GM21447 (cell line): Measurements from ENCODE around the gene XPO5.
"Not testable (repeated sequence)": the region's sequence is repeated elsewhere in the genome, so short reads cannot be mapped to it uniquely, and the experiment has no call there.

ENCODE experiments used
- ATAC-seq: cut with Tn5 transposase; IDR thresholded peaks from one replicate; pipeline ENCODE4 v1.9.1; 2021; ENCODE audit not compliant: unreplicated experiment

Gene XPO5

GRCh38 chr6:43584892-43585570, 9.2 kb upstream of the XPO5 start:
- ATAC-seq, result no peak

GRCh38 chr6:43582911-43583310, 7.1 kb upstream of the XPO5 start:
- ATAC-seq, result no peak

- no peak for ATAC-seq
Observed at GRCh38 chr6:43579171-43579570, 3.3 kb upstream of the XPO5 start.

GRCh38 chr6:43578748-43579147, 2.9 kb upstream of the XPO5 start:
- no peak for ATAC-seq

DNA sequence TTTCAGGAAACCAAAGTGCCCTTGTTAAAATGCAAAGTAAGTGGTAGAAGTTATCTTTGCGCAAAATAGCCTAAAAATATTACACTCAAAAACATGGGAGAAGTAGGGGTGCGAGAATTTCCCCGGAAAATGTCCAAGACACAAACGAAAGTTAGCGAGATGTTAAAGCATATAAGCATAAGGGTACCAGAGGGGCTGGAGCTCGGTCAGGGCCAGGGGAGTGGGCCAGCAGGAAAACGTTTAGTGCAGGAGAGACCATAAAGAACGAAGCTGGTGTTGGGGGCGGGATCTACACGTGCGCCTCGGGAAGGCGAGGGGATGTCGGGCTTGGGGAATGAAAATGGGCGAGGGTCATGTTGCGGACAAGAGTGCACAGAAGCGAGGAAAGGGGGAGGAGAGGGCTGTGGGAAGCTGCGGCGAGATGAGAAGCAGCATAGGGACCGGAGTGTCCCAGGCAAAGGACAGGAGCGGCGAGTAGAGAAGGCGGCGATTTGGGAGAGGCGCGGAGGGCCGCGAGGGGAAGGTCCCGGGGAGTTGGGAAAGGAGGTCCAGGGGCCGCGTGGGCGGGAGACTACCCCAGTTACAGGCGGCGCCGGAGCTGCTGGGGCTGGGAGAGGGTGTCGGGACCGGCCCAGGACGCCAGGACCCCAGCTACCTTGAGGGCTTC, 600 bp downstream of the XPO5 start:
- ATAC-seq, result peak; percentile 26

- no peak for ATAC-seq
Observed at GRCh38 chr6:43572015-43572414, 3.8 kb downstream of the XPO5 start.

DNA sequence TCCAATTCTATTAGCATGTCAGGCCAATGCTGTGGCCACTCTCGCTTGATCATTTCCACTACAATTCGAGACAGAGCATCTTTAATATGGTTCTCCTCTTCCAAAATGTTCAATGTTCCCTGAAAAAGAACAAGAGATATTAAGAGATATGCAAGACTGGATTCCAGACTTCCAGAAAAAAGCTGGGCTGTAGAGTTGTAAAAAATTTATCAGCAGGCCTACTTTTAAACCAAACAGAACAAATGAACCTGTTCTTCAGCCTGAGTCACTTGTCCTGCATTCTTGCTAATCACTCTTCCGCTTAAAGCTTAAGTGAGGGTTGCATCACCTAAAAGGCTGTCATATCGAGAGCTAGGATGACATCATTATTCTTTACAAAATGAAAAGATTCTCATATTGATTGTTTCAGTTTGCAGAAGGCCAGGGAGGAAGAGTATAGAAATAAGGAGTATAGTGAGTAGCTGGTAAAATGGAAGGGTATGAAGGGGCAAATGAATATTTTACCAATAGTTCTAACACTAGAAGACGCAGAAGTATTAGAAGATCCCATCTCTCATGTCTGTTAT, 4.9 kb downstream of the XPO5 start:
- no peak for ATAC-seq

GRCh38 chr6:43559328-43559727, 16.5 kb downstream of the XPO5 start:
- no peak for ATAC-seq

DNA sequence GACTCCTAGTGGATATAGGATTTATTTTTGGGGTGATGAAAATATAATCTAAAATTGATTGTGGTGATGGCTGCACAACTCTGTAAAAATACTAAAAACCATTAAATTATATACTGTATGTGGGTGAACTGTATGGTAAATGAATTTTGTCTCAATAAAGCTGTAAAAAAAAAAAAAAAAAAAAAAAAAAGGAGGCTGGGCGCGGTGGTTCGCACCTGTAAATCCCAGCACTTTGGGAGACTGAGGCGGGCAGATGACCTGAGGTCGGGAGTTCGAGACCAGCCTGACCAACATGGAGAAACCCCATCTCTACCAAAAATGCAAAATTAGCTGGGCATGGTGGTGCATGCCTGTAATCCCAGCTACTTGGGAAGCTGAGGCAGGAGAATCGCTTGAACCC, 18.2 kb downstream of the XPO5 start:
- ATAC-seq, result not testable (repeated sequence)

DNA sequence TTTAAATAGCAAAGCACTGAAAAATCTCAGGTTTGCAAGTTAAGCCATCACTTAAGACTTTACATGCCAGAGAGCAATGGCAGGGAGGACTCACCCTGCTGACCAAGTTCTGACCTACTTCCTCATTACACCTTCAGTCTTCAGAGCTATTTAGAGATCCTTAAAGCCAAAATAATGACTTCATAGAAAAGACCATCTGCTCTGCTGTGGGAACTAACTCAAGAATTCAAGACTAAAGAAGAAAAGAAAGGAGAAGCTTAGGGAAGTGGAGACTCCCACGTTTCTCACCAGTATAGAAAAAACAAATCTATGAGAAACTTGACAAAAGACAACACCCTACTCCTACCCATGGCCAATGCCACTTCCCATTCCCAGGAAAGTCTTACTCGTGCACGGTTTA, 28.6 kb downstream of the XPO5 start:
- no peak for ATAC-seq

DNA sequence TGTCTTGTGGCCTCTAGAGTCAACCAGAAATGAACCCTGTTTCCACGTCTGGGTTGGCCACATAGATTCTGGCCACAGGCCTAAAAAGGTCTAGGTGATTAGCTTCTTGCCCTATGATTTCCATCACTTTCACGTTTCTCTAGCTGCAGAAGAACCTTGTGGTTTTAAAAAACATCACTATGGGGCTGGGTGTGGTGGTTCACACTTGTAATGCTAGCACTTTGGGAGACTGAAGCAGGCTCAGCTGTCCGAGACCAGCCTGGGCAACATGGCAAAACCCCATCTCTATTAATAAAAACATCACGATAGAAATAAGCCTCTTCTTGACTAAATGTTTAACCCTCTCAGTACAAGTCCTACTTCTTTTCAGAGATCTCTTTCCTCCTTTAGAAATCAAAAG, 31.4 kb downstream of the XPO5 start:
- no peak for ATAC-seq

DNA sequence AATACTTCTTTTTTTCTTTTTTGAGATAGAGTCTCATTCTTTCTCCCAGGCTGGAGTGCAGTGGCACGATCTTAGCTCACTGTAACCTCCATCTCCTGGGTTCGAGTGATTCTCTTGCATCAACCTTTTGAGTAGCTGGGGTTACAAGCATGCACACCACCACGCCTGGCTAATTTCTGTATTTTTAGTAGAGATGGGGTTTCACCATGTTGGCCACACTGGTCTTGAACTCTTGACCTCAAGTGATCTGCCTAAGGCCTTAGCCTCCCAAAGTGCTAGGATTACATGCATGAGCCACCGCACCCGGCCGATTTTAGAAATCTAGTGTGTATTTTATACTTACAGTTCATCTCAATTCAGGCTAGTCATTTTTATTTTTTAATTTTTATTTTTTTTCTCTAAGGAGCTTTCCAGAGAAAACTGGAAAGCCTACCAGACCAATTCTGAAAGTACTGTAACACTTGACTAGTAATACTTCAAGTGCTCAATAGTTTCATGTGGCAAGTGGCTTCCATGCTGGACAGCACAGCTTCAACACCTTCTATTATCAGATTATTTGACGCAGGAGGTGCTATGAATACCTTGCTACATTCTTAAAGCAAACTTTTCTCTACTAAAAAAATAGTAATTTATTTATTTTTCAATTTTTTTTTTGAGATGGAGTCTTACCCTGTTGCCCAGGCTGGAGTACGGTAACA, 33.9 kb downstream of the XPO5 start:
- no peak for ATAC-seq

GRCh38 chr6:43540507-43540906, 35.3 kb downstream of the XPO5 start:
- no peak for ATAC-seq

GRCh38 chr6:43539409-43539808, 36.4 kb downstream of the XPO5 start:
- ATAC-seq, result not testable (repeated sequence)

DNA sequence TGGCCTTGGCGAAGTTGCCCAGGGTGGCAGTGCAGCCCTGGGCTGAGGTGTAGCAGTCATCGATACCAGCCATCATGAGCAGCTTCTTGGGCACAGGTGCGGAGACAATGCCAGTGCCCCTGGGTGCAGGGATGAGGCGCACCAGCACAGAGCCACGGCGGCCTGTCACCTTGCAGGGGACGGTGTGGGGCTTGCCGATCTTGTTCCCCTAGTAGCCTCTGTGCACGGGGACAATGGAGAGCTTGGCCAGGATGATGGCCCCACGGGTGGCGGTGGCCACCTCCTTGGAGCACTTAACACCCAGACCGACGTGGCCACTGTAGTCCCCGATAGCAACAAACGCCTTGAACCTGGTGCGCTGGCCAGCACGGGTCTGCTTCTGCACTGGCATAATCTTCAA, 36.9 kb downstream of the XPO5 start:
- ATAC-seq, result not testable (repeated sequence)

- ATAC-seq, result no peak
Observed at GRCh38 chr6:43532201-43532600, 43.6 kb downstream of the XPO5 start.

GRCh38 chr6:43524483-43524961, 51.3 kb downstream of the XPO5 start:
- ATAC-seq, result no peak

- no peak for ATAC-seq
Observed at GRCh38 chr6:43523284-43523683, 52.6 kb downstream of the XPO5 start.

DNA sequence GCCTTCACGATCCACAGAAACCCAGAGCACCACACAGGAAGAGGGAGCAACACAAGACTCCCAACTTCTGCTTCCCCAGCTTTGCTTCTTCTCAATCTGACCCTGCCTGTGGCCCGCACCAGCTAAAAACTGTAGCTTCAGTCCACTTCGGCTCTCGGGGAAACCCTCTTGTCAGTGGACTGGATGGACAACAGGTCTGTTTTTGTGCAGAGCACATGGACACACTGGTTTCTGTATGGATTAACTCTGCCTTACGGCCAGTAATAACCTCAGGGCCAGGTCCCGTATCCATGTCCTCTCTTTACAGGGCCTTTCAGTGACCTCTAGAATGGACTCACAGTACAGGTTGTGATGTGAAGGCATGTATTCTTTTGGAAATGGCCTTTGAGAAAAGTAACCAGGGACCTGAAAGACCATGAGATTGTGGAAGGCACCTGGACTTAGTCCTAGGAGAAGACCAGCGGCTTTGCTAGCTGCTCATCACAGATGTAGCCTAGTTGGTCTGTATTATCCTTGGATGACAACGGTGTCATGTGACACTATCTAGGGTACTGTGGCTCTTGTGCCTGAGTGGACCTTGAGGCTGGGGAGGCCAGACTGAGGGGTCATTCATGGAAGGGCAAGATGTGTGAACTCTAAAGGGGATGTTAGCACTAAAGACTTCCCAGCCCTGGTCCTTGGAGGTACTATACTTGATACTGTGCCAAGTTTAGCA, 53.1 kb downstream of the XPO5 start:
- ATAC-seq, result no peak

DNA sequence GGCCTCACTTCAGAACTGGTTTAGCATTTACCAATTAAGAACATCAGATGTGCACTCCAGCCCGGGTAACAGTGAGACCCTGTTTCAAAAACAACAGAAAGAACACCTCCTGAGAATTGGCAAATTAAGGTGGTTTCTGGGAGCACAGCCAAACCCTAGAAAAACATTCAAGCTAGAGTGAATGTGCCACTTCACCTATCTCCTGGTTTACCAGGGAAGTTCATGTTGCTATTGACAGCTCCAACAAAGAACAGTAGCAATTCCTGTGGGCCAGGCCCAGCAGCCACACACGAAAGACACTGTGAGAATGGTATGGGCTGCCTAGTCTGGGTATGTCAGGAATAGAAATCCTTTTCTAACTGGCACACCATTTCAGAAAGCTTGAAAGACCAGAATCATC, 54.0 kb downstream of the XPO5 start:
- no peak for ATAC-seq

- ATAC-seq, result no peak
Observed at GRCh38 chr6:43520097-43520496, 55.7 kb downstream of the XPO5 start.
